ENCODE measurements around the gene HSD11B1.
A peak's percentile ranks its signal among the peaks of the same experiment; 100 is the strongest.

The HSD11B1 gene

GRCh38 chr1:209710093-209710492 lies 5.4 kb downstream of the HSD11B1 start:
- Histone ChIP-seq H3K27ac (ENCODE audit: low read depth, low read length) (no peak overlapping the region), H3K27me3 (ENCODE audit: insufficient read depth, low read length) (no peaks in the 10 kb centered on the region), H3K4me1 (ENCODE audit: control insufficient read depth, insufficient read depth, low read length, unreplicated experiment) (peaks cover 37% of the 10 kb centered on the region), H3K36me3 (ENCODE audit: insufficient read depth, low read length) (no peaks in the 10 kb centered on the region), H3K79me2 (ENCODE audit: control insufficient read depth, insufficient read depth, low read length, unreplicated experiment) (no peaks in the 10 kb centered on the region), H2AFZ (ENCODE audit: low read length, unreplicated experiment) (no peak overlapping the region), H3K4me3 (ENCODE audit: low read depth, low read length) (no peak overlapping the region)

GRCh38 chr1:209710847-209711246 lies 6.2 kb downstream of the HSD11B1 start:
- no peaks in the 10 kb centered on the region for H3K36me3 ChIP-seq (ENCODE audit: insufficient read depth, low read length)
- no peak overlapping the region for H2AFZ ChIP-seq (ENCODE audit: low read length, unreplicated experiment)
- peaks cover 35% of the 10 kb centered on the region for H3K4me1 ChIP-seq (ENCODE audit: control insufficient read depth, insufficient read depth, low read length, unreplicated experiment)
- no peaks in the 10 kb centered on the region for H3K79me2 ChIP-seq (ENCODE audit: control insufficient read depth, insufficient read depth, low read length, unreplicated experiment)
- H3K4me3 ChIP-seq (ENCODE audit: low read depth, low read length) = no peak overlapping the region
- no peak overlapping the region for H3K27ac ChIP-seq (ENCODE audit: low read depth, low read length)
- no peaks in the 10 kb centered on the region for H3K27me3 ChIP-seq (ENCODE audit: insufficient read depth, low read length)

- Histone ChIP-seq H2AFZ (ENCODE audit: low read length, unreplicated experiment) (no peak overlapping the region), H3K79me2 (ENCODE audit: control insufficient read depth, insufficient read depth, low read length, unreplicated experiment) (no peaks in the 10 kb centered on the region), H3K4me3 (ENCODE audit: low read depth, low read length) (no peak overlapping the region), H3K36me3 (ENCODE audit: insufficient read depth, low read length) (no peaks in the 10 kb centered on the region), H3K27ac (ENCODE audit: low read depth, low read length) (no peak overlapping the region), H3K4me1 (ENCODE audit: control insufficient read depth, insufficient read depth, low read length, unreplicated experiment) (peaks cover 24% of the 10 kb centered on the region), H3K27me3 (ENCODE audit: insufficient read depth, low read length) (no peaks in the 10 kb centered on the region)
Measured at GRCh38 chr1:209714338-209714737, 9.7 kb downstream of the HSD11B1 start.

GRCh38 chr1:209715314-209715713 lies 10.7 kb downstream of the HSD11B1 start:
- peaks cover 24% of the 10 kb centered on the region for H3K4me1 ChIP-seq (ENCODE audit: control insufficient read depth, insufficient read depth, low read length, unreplicated experiment)
- no peak overlapping the region for H3K4me3 ChIP-seq (ENCODE audit: low read depth, low read length)
- no peaks in the 10 kb centered on the region for H3K79me2 ChIP-seq (ENCODE audit: control insufficient read depth, insufficient read depth, low read length, unreplicated experiment)
- H2AFZ ChIP-seq (ENCODE audit: low read length, unreplicated experiment) = no peak overlapping the region
- no peaks in the 10 kb centered on the region for H3K36me3 ChIP-seq (ENCODE audit: insufficient read depth, low read length)
- no peaks in the 10 kb centered on the region for H3K27me3 ChIP-seq (ENCODE audit: insufficient read depth, low read length)
- no peak overlapping the region for H3K27ac ChIP-seq (ENCODE audit: low read depth, low read length)

GRCh38 chr1:209717818-209718217 lies 13.2 kb downstream of the HSD11B1 start:
- Histone ChIP-seq H3K27ac (ENCODE audit: low read depth, low read length) (no peak overlapping the region), H3K4me3 (ENCODE audit: low read depth, low read length) (no peak overlapping the region), H3K79me2 (ENCODE audit: control insufficient read depth, insufficient read depth, low read length, unreplicated experiment) (no peaks in the 10 kb centered on the region), H3K36me3 (ENCODE audit: insufficient read depth, low read length) (no peaks in the 10 kb centered on the region), H2AFZ (ENCODE audit: low read length, unreplicated experiment) (no peak overlapping the region), H3K27me3 (ENCODE audit: insufficient read depth, low read length) (no peaks in the 10 kb centered on the region), H3K4me1 (ENCODE audit: control insufficient read depth, insufficient read depth, low read length, unreplicated experiment) (peaks cover 13% of the 10 kb centered on the region)

- Histone ChIP-seq H2AFZ (ENCODE audit: low read length, unreplicated experiment) (no peak overlapping the region), H3K27me3 (ENCODE audit: insufficient read depth, low read length) (no peaks in the 10 kb centered on the region), H3K27ac (ENCODE audit: low read depth, low read length) (no peak overlapping the region; the same call in 1 of the 2 replicates), H3K36me3 (ENCODE audit: insufficient read depth, low read length) (no peaks in the 10 kb centered on the region), H3K79me2 (ENCODE audit: control insufficient read depth, insufficient read depth, low read length, unreplicated experiment) (no peaks in the 10 kb centered on the region), H3K4me3 (ENCODE audit: low read depth, low read length) (no peak overlapping the region), H3K4me1 (ENCODE audit: control insufficient read depth, insufficient read depth, low read length, unreplicated experiment) (no peaks in the 10 kb centered on the region)
Measured at GRCh38 chr1:209720326-209720725, 15.7 kb downstream of the HSD11B1 start.

- H3K4me3 ChIP-seq (ENCODE audit: low read depth, low read length) = no peak overlapping the region
- H3K79me2 ChIP-seq (ENCODE audit: control insufficient read depth, insufficient read depth, low read length, unreplicated experiment) = no peaks in the 10 kb centered on the region
- no peaks in the 10 kb centered on the region for H3K27me3 ChIP-seq (ENCODE audit: insufficient read depth, low read length)
- no peaks in the 10 kb centered on the region for H3K36me3 ChIP-seq (ENCODE audit: insufficient read depth, low read length)
- H2AFZ ChIP-seq (ENCODE audit: low read length, unreplicated experiment) = no peak overlapping the region
- H3K4me1 ChIP-seq (ENCODE audit: control insufficient read depth, insufficient read depth, low read length, unreplicated experiment) = no peaks in the 10 kb centered on the region
- H3K27ac ChIP-seq (ENCODE audit: low read depth, low read length) = peak overlapping the region; percentile 5; the same call in 1 of the 2 replicates
Measured at GRCh38 chr1:209720826-209721225, 16.2 kb downstream of the HSD11B1 start.

GRCh38 chr1:209721323-209721722 lies 16.7 kb downstream of the HSD11B1 start:
- Histone ChIP-seq H3K4me3 (ENCODE audit: low read depth, low read length) (no peak overlapping the region), H3K27ac (ENCODE audit: low read depth, low read length) (no peak overlapping the region), H3K36me3 (ENCODE audit: insufficient read depth, low read length) (no peaks in the 10 kb centered on the region), H3K27me3 (ENCODE audit: insufficient read depth, low read length) (no peaks in the 10 kb centered on the region), H3K79me2 (ENCODE audit: control insufficient read depth, insufficient read depth, low read length, unreplicated experiment) (no peaks in the 10 kb centered on the region), H2AFZ (ENCODE audit: low read length, unreplicated experiment) (no peak overlapping the region), H3K4me1 (ENCODE audit: control insufficient read depth, insufficient read depth, low read length, unreplicated experiment) (no peaks in the 10 kb centered on the region)

GRCh38 chr1:209723265-209723664 lies 18.6 kb downstream of the HSD11B1 start:
- H3K27ac ChIP-seq (ENCODE audit: low read depth, low read length) = no peak overlapping the region
- no peaks in the 10 kb centered on the region for H3K79me2 ChIP-seq (ENCODE audit: control insufficient read depth, insufficient read depth, low read length, unreplicated experiment)
- no peaks in the 10 kb centered on the region for H3K36me3 ChIP-seq (ENCODE audit: insufficient read depth, low read length)
- H3K27me3 ChIP-seq (ENCODE audit: insufficient read depth, low read length) = no peaks in the 10 kb centered on the region
- no peak overlapping the region for H3K4me3 ChIP-seq (ENCODE audit: low read depth, low read length)
- H3K4me1 ChIP-seq (ENCODE audit: control insufficient read depth, insufficient read depth, low read length, unreplicated experiment) = no peaks in the 10 kb centered on the region
- no peak overlapping the region for H2AFZ ChIP-seq (ENCODE audit: low read length, unreplicated experiment)

GRCh38 chr1:209723756-209724693 lies 19.4 kb downstream of the HSD11B1 start:
- no peaks in the 10 kb centered on the region for H3K4me1 ChIP-seq (ENCODE audit: control insufficient read depth, insufficient read depth, low read length, unreplicated experiment)

GRCh38 chr1:209727286-209727685 lies 22.6 kb downstream of the HSD11B1 start:
- no peaks in the 10 kb centered on the region for H3K79me2 ChIP-seq (ENCODE audit: control insufficient read depth, insufficient read depth, low read length, unreplicated experiment)
- no peak overlapping the region for H3K4me3 ChIP-seq (ENCODE audit: low read depth, low read length)
- no peaks in the 10 kb centered on the region for H3K36me3 ChIP-seq (ENCODE audit: insufficient read depth, low read length)
- no peak overlapping the region for H2AFZ ChIP-seq (ENCODE audit: low read length, unreplicated experiment)
- no peak overlapping the region for H3K27ac ChIP-seq (ENCODE audit: low read depth, low read length)
- H3K4me1 ChIP-seq (ENCODE audit: control insufficient read depth, insufficient read depth, low read length, unreplicated experiment) = no peaks in the 10 kb centered on the region
- H3K27me3 ChIP-seq (ENCODE audit: insufficient read depth, low read length) = no peaks in the 10 kb centered on the region

More at GRCh38 chr1:209723756-209724693, 19.4 kb downstream of the HSD11B1 start:
- Histone ChIP-seq H3K4me3 (ENCODE audit: low read depth, low read length) (no peak overlapping the region), H3K27me3 (ENCODE audit: insufficient read depth, low read length) (no peaks in the 10 kb centered on the region), H3K36me3 (ENCODE audit: insufficient read depth, low read length) (no peaks in the 10 kb centered on the region), H2AFZ (ENCODE audit: low read length, unreplicated experiment) (no peak overlapping the region), H3K79me2 (ENCODE audit: control insufficient read depth, insufficient read depth, low read length, unreplicated experiment) (no peaks in the 10 kb centered on the region), H3K27ac (ENCODE audit: low read depth, low read length) (no peak overlapping the region)

All from ACC112 (cell line).